ENCODE results near the gene WNT11.
"Not testable (repeated sequence)": the region's sequence is repeated elsewhere in the genome, so short reads cannot be mapped to it uniquely, and the experiment has no call there.

Gene WNT11

DNA sequence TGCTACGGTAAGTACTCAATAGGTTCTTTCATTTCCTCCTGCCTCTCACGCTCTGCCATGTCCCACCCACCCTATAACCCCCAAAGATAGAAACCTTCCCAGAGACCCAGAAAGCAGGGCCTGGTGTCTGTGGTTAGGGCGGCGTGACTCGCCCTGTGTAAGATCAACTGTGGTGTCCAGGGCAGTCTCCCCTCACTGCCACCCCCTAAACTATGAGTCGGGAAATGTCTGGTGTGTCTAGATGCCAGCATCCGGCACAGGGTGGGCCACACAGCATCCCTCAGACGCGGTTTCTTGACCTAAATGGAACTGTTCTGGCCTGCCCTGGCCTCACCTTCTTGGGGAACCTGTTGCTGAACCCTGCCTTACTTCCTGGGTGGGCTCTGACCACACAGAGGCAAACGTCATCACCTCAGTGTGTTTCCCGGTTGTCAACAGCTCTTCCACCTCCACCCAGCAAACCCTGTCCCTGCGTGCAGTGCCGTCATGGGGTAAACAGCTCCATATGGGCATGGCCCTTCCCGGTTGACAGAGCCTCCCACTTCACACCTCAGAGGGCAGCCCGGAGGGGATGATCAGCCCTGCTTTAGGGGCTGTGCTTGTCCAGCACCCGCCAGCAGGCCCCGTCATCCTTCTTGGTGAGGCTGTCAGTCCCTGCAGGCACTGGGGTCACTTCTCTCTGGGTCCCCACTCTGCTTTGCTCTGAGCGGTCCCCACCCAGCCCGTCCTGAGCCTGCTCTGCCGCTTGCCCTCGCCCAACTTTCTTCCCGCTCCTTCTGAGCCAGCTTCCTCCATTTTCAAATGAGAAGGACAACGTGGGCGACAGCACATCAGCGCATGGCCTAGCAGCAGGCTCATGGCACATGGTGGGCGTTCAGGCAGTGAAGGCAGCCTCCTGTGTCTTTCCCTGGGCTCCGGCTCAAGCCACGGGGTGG, 6.0 kb downstream of the WNT11 start:
- no peak for DNase-seq

- DNase-seq, result not testable (repeated sequence)
Measured at GRCh38 chr11:76198691-76199090, 7.6 kb downstream of the WNT11 start.

GRCh38 chr11:76197941-76198640, 8.2 kb downstream of the WNT11 start:
- DNase-seq, result no peak

GRCh38 chr11:76197332-76197731, 9.0 kb downstream of the WNT11 start:
- no peak for DNase-seq

- DNase-seq, result no peak
Measured at GRCh38 chr11:76196849-76197248, 9.5 kb downstream of the WNT11 start.

GRCh38 chr11:76194872-76195668, 11.2 kb downstream of the WNT11 start:
- DNase-seq, result no peak

DNA sequence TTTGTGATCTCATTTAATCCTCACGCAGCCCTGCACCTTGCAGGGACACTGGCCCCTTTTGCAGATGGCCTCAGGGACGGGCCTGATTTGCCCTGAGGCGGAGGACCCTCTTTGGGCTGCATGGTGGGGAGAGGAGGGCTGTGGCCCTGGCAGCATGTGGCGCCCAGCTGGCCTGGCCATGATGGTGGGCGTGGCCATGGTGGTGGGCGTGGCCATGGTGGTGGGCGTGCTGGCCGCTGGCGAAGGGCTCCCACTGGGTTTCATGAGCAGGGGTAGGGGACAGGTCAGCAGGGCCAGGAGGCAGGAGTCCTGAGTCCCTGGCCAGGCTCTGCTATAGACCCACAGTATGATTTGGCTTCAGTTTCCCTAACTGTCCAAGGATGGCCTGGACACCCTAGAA, 13.1 kb downstream of the WNT11 start:
- no peak for DNase-seq

GRCh38 chr11:76190376-76190775, 15.9 kb downstream of the WNT11 start:
- DNase-seq, result no peak

DNA sequence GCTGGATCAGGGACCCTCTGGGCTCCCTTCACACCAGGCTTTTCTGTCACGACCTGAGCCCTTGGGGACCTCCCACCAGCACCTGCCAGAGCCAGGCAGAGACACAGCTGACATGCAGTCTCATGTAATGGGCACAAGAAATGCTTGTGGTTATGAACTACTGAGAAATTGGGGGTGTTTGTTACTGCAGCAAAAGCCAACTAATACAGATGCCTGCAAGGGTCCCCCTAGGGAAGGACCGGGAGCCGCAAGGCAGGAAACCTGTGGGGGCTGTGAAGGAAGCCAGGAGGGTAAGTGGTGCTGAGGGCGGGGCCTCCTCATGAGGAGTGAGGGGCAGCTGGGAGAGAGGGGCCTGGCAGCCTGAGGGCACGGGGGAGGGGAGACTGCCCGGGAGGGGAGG, 16.6 kb downstream of the WNT11 start:
- DNase-seq, result no peak

- no peak for DNase-seq
Measured at GRCh38 chr11:76188873-76189272, 17.4 kb downstream of the WNT11 start.

- DNase-seq, result no peak
Measured at GRCh38 chr11:76186776-76187279, 19.5 kb downstream of the WNT11 start.

DNA sequence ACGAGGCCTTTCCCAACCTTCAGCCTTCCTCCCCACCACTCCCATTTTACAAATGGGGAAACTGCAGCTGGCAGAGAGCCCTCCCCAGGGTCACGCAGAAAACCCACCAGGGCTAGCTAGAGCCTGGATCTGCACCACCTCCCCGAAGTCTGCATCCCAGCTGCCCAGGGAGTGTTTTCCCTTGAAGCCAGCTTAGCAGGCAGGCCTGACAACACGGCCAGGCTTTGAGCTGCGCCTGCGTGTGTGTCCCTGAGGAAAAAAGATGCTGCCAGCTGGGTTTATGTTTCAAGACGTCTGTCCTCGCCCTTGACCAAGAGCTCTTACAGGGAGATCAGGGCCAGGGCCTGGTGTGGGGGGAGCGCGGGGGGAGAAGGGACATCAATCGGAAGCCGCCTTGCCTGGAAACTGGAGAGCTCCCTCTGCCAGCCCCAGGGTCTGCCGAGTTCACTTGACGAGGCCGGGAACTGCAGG, 20.3 kb downstream of the WNT11 start:
- DNase-seq, result no peak

DNA sequence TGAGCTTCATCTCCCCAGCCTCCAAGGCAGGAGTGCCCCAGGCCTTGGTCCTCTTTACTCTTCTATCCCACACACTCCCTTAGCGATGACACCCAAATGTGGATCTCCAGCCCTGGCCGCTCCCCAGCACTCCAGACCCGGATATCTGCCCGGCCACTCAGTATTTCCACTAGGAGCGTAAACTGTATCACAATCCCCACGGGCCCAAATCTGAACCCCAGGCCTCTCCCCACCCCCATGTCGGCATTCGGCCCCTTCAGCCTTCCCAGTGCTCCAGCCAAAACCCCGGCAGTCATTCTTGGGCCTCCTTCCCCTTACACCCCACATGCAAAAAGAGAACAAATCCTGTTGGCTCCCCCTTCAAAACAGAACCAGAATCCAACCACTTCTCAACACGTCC, 20.8 kb downstream of the WNT11 start:
- DNase-seq, result no peak

DNA sequence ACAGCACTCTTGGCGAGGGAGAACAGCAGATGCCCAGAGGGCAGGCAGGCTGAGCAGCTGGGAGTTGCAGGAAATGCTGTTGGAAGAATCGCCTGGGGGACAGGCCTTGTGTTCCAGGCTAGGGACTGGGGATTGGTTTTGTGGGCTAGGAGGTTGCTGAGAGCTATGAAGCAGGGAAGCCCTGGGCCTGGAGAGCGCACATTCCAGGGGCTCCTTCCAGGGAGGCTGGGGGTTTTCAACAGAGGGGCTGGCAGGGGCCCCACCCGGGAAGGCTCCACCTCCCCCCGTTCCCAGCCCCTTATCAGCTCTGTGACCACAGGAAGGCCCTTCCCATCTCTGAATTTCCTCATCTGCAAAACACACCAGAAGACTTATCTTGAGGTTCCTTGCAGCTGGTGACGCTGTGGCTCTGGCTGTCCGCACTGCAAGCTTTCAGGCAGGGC, 21.7 kb downstream of the WNT11 start:
- no peak for DNase-seq

DNA sequence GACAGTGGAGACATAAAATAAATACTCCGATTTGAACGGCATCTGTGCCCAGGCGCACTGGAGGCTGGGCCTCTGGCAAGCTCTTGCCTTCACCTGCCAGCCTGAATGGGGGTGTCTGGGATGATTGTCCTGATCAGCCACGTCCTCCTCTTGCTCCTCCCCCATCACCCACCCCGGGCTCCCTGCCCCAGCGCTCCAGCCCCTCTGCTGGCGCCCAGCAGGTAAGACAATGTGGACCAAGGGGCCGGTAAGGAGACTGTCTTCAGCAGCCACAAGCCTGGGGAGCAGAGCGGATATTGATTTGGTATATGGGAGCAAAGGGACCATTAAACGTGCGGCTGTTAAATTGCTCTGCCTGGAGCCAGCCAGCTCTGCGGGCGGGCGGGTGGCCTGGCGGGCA, 24.9 kb downstream of the WNT11 start:
- DNase-seq, result no peak

GRCh38 chr11:76179147-76179546, 27.2 kb downstream of the WNT11 start:
- DNase-seq, result no peak

GRCh38 chr11:76177250-76177686, 29.0 kb downstream of the WNT11 start:
- DNase-seq, result no peak

GRCh38 chr11:76176463-76176862, 29.8 kb downstream of the WNT11 start:
- DNase-seq, result no peak

DNA sequence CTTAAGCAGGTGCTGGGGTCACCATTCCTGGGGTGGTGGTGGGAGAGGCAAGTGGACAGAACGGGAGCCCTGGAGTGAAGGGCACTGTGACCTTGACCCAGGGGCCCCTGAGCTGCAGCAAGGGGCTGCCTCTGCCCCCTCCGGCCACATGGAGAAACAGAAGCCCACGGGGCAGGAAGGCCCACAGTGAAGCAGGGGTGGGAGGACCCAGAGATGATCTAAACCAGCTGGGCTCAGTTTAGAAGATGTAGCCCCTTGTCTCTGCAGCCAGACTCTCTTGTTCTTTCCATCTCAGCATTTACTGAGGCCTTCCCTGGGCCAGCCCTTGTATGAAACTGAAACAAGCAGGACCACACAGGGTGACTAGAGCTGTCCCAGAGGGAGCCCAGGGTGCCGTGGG, 30.5 kb downstream of the WNT11 start:
- no peak for DNase-seq

DNA sequence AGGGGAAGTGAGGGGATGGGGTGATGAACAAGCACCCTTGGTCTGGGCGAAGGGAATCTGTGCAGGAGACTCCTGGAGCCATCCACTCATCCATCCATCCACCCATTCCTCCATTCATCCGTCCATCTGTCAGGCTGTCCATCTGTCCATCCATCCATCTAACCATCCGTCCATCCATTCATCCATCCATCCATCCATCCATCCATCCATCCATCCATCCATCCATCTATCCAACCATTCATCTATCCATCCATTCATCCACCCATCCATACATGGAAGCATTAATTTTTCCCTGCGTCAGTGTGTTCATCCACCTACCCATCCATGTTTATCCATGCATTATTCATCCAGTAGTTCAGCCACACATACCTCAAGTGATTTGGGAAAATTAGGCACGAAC, 32.0 kb downstream of the WNT11 start:
- no peak for DNase-seq

DNA sequence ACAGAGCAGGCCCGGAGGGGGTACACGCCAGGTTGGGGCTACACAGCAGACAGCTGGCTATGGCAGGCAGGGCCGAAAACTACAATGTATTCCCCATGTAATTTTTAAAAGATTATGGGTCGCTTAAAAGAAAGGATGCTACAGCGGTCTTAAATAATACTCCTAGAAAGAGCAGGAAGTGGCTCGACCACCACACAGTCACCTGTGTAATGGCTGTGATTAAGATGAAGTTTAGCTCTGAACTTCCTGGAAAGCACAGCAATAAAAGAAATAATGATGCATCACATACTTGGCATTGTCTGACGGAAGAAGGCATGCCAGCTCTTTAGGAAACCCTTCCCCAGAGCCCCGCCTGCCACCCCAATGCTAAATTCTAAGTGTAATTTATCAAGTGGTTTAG, 32.6 kb downstream of the WNT11 start:
- DNase-seq, result no peak

GRCh38 chr11:76172583-76172982, 33.7 kb downstream of the WNT11 start:
- no peak for DNase-seq

DNA sequence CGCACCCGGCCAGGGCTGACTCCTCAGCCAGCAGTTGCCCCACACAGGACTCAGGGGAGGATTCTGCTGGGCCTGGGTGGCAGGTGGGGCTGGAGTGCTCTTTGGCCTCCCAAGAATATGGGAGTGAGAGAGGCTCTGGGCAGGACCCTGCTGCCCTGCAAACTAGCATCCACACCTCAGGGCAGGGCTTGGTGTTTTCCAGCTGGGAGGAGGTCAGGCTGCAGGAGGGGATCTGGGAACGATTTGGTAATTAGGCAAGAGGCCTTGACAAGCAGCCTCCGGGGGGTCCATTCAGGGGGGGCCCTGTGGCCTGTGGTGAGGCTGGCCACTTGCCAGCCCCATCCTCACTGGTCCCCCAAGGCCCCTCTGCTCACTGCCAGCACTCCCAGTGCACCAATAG, 35.8 kb downstream of the WNT11 start:
- no peak for DNase-seq

All from stimulated activated CD4-positive, alpha-beta T cell treated with anti-CD3 and anti-CD28 coated beads, Interleukin-4, amount 100 ng/mL, for 1 hour (primary cell).